ENCODE measurements around the gene MTHFD1L.
"Not testable (repeated sequence)": the region's sequence is repeated elsewhere in the genome, so short reads cannot be mapped to it uniquely, and the experiment has no call there.

Gene MTHFD1L

GRCh38 chr6:151018911-151019782, 153.6 kb downstream of the MTHFD1L start:
- no peak for DNase-seq

DNA sequence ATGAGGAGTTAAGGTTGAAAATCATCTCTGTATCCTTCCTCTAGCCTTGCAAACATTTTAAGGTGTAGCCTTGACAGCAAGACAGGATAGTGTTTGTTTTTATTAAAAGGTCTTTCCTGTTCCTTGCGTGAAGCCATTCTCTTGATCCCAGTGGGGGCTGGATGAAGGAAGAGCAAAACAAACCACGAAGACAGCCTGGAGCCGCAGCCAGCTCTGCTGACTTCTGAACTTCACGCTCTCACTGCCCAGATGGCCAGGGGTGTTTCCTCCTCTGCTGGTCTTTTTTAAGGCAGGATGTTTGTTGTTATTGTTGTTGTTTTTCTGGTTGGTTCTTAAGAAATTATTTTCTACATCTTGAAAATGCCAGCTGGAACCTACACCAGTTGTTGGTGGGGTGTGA, 156.4 kb downstream of the MTHFD1L start:
- DNase-seq, result no peak

GRCh38 chr6:151022492-151022891, 157.0 kb downstream of the MTHFD1L start:
- no peak for DNase-seq

GRCh38 chr6:151023342-151023741, 157.8 kb downstream of the MTHFD1L start:
- no peak for DNase-seq

GRCh38 chr6:151024597-151024996, 159.1 kb downstream of the MTHFD1L start:
- DNase-seq, result no peak

DNA sequence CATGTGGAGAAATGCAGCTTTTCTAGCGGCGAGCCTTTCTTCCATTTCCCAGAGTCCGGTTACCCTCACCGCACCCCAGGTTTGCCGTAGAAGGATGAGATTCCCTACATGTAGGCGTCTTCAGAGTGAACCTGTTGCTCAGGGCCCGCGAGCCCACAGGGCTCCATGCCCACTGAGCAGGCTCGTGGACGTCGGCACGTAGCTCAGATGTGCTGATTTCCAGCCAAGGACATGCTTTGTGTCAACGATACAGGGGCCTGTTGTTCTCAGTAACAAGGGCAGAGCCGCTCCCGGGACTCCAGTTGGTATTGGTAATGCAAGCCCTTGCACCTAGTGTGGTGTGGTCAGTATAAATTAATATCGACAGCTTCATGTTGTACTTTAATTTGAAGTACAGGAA, 159.6 kb downstream of the MTHFD1L start:
- no peak for DNase-seq

DNA sequence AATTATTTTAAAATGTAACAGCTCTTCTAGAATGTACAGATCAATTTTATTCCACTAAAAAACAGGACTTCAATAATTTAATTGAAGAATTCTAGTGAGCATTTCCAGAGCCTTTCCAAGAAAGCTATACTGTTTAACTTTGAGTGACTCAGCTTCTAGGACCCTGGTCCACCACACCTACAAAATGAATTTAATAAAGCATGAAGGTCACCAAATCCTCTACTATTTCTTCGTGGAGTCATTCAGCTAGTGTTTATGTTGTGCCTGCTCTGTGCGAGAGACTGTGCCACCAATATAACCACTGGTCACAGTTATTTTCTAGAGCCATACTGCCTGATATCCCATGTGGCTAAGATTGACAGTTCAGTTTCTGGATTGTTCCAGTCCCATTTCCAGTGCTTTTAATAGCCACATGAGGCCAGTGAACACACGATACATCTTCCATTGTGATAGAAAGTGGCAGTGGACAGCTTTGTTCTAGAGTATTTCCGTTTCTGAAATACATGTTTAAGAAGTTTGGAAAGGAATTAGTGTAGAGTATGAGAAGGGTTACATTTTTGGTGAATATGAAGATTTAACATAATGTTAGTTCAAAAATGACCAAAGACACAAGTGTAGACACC, 160.7 kb downstream of the MTHFD1L start:
- peak; percentile 15 for DNase-seq

GRCh38 chr6:151027295-151027747, 161.8 kb downstream of the MTHFD1L start:
- no peak for DNase-seq

DNA sequence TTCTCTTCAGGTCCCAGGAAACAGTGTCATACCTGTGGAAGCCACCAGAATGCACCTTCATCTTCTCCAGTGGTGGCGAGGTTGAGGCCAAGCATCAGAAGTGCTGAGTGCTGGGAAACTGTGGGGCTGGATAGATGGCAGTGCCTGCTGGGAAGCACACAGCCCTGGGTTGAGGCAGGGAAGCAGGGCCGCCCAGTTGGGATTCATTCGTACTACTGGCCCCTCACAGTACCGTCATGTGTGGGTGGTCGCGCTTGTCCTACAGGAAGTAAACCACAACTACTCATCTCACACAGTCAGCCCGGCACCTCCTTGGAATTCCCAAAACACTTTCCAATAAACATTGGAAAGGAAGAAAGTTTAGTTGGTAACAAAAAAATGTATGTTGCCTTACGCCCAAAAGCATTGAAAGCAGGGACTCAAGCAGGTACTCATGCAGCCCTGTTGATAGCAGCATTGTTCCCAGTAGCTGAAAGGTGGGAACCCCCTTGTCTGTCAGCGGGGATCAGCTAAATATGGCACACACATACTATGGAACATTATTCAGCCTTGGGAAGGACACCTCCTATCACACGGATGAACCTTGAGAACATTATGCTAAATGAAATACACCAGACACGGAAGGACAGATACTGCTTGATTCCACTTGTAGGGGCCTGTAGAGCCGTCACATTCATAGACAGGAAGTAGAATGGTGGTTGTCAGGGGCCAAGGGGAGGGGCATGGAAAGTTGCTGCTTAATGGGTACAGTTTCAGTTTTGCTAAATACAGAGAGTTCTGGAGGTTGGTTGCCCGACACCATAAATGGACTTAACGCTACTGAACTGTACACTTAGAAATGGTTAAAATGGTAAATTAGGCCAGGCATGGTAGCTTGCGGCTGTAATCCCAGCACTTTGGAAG, 162.7 kb downstream of the MTHFD1L start:
- peak; percentile 37 for DNase-seq

DNA sequence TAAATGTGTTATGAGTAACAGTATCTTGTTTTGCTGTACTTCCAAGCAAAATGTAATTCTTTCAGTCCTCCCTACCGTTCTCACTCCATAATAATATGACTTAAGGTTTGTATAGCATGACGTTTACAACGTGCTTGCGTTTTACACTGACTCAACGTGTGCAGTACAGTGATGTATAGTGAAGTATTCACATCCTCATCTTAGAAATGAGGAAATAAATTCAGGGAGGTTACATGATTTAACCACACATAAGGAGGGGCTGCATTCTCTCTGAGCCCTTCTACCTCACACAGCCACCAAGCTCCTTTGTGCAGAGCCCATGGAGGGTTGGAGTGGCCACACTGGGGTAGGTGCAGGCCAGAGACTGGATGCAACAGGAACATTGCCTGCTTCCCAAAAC, 164.5 kb downstream of the MTHFD1L start:
- DNase-seq, result no peak

DNA sequence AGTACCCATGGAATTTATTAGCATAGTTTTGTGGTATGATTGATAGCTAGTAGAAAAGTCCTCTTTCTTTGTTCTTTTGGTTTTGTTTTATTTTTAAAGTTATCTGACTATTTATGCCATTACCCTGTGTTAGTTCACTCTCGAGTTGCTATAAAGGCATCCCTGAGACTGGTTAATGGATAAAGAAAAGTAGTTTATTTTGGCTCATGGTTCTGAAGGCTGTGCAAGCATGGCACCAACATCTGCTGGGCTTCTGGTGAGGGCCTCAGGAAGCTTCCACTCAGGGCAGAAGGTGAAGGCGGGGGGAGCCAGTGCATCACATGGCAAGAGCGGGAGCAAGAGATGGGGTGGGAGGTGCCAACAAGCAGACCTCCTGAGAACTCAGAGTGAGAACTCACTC, 166.5 kb downstream of the MTHFD1L start:
- no peak for DNase-seq

- DNase-seq, result no peak
Measured at GRCh38 chr6:151034825-151035781, 169.6 kb downstream of the MTHFD1L start.

- DNase-seq, result peak; percentile 9
Measured at GRCh38 chr6:151036211-151036721, 170.8 kb downstream of the MTHFD1L start.

GRCh38 chr6:151036869-151037680, 171.6 kb downstream of the MTHFD1L start:
- peak; percentile 30 for DNase-seq

DNA sequence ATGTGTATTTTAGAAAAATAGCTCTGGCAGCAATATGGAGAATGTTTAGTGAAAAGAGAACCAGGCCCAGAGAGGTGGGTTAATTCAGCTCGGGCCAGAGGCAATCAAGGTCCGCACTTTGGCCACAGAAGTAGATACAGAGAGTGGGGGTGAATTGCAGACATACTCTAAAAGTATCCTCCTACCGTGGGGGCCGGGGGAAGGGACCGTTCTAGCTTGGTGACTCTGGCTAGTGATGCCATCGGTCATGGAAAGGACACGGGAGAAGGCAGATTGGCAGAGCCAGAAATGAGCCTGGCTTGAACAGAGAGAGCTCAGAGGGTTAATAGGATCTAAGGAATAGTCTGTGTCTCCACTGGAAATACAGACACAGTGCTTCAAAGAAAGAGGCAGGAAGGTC, 173.1 kb downstream of the MTHFD1L start:
- DNase-seq, result peak; percentile 24

GRCh38 chr6:151040888-151041521, 175.5 kb downstream of the MTHFD1L start:
- not testable (repeated sequence) for DNase-seq

- DNase-seq, result no peak
Measured at GRCh38 chr6:151041686-151042085, 176.2 kb downstream of the MTHFD1L start.

DNA sequence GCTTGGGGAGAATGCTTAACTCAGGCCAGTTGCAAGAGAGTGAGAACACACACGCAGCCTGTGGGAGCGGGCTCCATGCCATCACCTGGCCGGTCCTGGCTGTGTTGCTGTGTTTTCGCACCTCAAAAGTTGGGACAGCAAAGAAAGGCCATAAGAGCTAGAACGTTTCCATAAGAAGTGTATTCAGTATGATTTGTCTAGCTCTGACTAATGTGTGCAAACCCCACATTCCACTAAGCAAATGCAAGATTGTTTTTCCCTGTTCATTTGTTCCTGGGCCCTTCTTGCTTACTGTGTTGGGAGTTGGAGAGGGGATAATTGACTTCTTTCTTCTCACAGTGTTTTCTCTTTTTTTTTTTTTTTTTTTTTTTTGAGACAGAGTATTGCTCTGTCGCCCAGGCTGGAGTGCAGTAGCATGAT, 177.4 kb downstream of the MTHFD1L start:
- DNase-seq, result not testable (repeated sequence)

DNA sequence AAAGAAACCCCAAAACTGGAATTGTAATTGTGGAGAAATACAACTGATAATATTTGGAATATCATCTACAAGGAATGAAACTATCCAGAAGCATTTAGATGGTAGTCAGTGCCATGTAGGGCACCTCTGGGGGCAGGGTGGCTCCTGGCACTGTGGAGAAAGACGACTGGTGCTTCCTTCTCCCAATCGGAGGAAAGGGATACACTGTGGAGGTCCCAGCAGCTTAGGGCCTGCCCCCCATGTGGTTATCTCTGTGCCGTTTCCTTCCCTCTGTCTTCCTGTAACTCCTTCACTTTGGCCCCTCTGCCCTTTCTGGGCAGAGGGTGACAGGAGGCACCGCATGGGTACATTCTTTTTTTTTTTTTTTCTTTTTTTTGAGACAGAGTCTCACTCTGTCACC, 178.4 kb downstream of the MTHFD1L start:
- no peak for DNase-seq
